K562 (cell line): ENCODE measurements around the gene INO80E. TPM values are rescaled to one million over a fixed set of nuclear protein-coding genes. Genes with fewer than 3 reads are reported as not detected.
"Not testable (repeated sequence)": the region's sequence is repeated elsewhere in the genome, so short reads cannot be mapped to it uniquely, and the experiment has no call there.

Experiments used
- ATAC-seq: fragments of 200-7000 bp; cut with Tn5 transposase; 3 replicates; pipeline ENCODE4 v1.9.1; 2020; ENCODE audit warnings: moderate library complexity
- BruUV-seq: library from RNA; stranded (reverse); fragments of 400-500 nt; replicated peaks from 2 replicates; lab custom pipeline; 2021; lab: Mats Ljungman, UMichigan
- CTCF ChIA-PET: fragments of 300-600 bp; formaldehyde crosslinking; extraction: SDS; loops from one replicate; lab custom pipeline; 2021; ENCODE audit warnings: low intra/inter-chr PET ratio; lab: Yijun Ruan, JAX
- POLR2A ChIA-PET: fragments of 300-600, 350-650 bp; sonication (Branson Sonifier 250); formaldehyde crosslinking; extraction: SDS; loops from one replicate; lab custom pipeline; 2021; ENCODE audit warnings: antibody characterized with exemption, inconsistent platforms; lab: Yijun Ruan, JAX
- DNase-seq, 4 experiments: peaks; one replicate each; pipeline versions ENCODE4 v3.0.0 to v3.0.0-alpha.2; 2011 to 2018; ENCODE audit warnings: low spot score in 3 of 4, mixed read lengths in 3 of 4; ENCODE audit errors: extremely low read depth in 1 of 4
- FAIRE-seq: peaks from 2 replicates; lab custom pipeline; 2011; peaks lifted over from hg19 to GRCh38; lab: Jason Lieb, UNC
- H2AFZ ChIP-seq: 2 replicates; pipeline ENCODE4 v1.6.0; 2011; ENCODE audit warnings: low read depth, low read length, control low read depth, inconsistent platforms
- H3K27ac ChIP-seq: fragments of 200-600 bp; 3 replicates; pipeline ENCODE4 v1.8.0; 2011; ENCODE audit warnings: low read depth, mild to moderate bottlenecking, control low read depth, inconsistent platforms, low read length, moderate library complexity, mixed read lengths; ENCODE audit errors: extremely low read depth
- H3K27me3 ChIP-seq, 2 experiments: fragments of 300-600 bp in 1 of 2; 2 replicates in 1 of 2; 3 replicates in 1 of 2; pipeline versions ENCODE4 v1.6.0 to v1.8.0; 2011; ENCODE audit warnings: inconsistent platforms in 2 of 2, low read length in 2 of 2, mild to moderate bottlenecking in 1 of 2, mixed read lengths in 1 of 2, moderate library complexity in 1 of 2; ENCODE audit not compliant: control insufficient read depth in 2 of 2, insufficient read depth in 2 of 2
- H3K36me3 ChIP-seq: fragments of 300-600 bp; 3 replicates; pipeline ENCODE4 v1.8.0; 2011; ENCODE audit warnings: mild to moderate bottlenecking, low read length, inconsistent platforms; ENCODE audit not compliant: control insufficient read depth, insufficient read depth
- H3K4me1 ChIP-seq, 2 experiments: fragments of 200-600 bp in 1 of 2; replicated peaks in 1 of 2; 2 replicates in 1 of 2; 3 replicates in 1 of 2; pipeline versions ENCODE4 v1.5.1 to v1.8.0; 2011; ENCODE audit warnings: inconsistent platforms in 2 of 2, low read length in 2 of 2, mild to moderate bottlenecking in 1 of 2, mixed read lengths in 1 of 2, moderate library complexity in 1 of 2; ENCODE audit not compliant: control insufficient read depth in 2 of 2, insufficient read depth in 2 of 2
- H3K4me2 ChIP-seq: 2 replicates; pipeline ENCODE4 v1.6.1; 2011; ENCODE audit warnings: low read length, control low read depth, inconsistent platforms, mixed read lengths; ENCODE audit not compliant: insufficient read depth
- H3K4me3 ChIP-seq: fragments of 200-600 bp; sonication (generic), shearing (Covaris generic); 2 replicates; pipeline ENCODE4 v1.5.1; 2016; ENCODE audit warnings: control low read depth, inconsistent platforms
- H3K79me2 ChIP-seq: fragments of 200-600 bp; 3 replicates; pipeline ENCODE4 v1.8.0; 2011; ENCODE audit warnings: low read length, inconsistent platforms; ENCODE audit not compliant: control insufficient read depth, insufficient read depth
- H3K9ac ChIP-seq, 2 experiments: 2 replicates each; pipeline versions ENCODE4 v1.6.0 to v1.6.1; 2011; ENCODE audit warnings: low read depth in 2 of 2, low read length in 2 of 2, control low read depth in 1 of 2, inconsistent platforms in 1 of 2, mild to moderate bottlenecking in 1 of 2, mixed read lengths in 1 of 2; ENCODE audit not compliant: insufficient read depth in 1 of 2
- H3K9me1 ChIP-seq: one replicate; pipeline ENCODE4 v1.6.0; 2011; ENCODE audit warnings: inconsistent platforms, mild to moderate bottlenecking, low read length, moderate library complexity; ENCODE audit not compliant: control insufficient read depth, insufficient read depth
- H3K9me3 ChIP-seq: replicated peaks from 2 replicates; pipeline ENCODE4 v1.5.1; 2011; ENCODE audit warnings: low read depth, low read length, inconsistent platforms; ENCODE audit not compliant: control insufficient read depth, insufficient read depth
- H4K20me1 ChIP-seq: replicated peaks from 2 replicates; pipeline ENCODE4 v1.6.1; 2011; ENCODE audit warnings: low read length, inconsistent platforms, mixed read lengths; ENCODE audit not compliant: control insufficient read depth, insufficient read depth
- BCOR ChIP-seq: fragments of 450-650 bp; IDR thresholded peaks from 2 replicates; pipeline ENCODE4 v1.6.1; 2016
- EGR1 ChIP-seq: fragments of 450-650 bp; conservative IDR thresholded peaks from 2 replicates; pipeline ENCODE4 v1.6.1; 2017; ENCODE audit warnings: mild to moderate bottlenecking
- WGBS: fragments of 100-300 bp; shearing (Covaris generic); methylation state at CpG from one replicate; pipeline ENCODE4 v1.1.6; 2016; ENCODE audit warnings: low coverage, mixed read lengths; ENCODE audit not compliant: insufficient coverage; ENCODE audit errors: missing lambda C conversion rate; 5-methylcytosine and 5-hydroxymethylcytosine counted together
- in situ Hi-C: fragments of 300-500 bp; cut with MboI; formaldehyde crosslinking; loops from 4 replicates; pipeline ENCODE4 v1.15.0; 2018; ENCODE audit warnings: inconsistent platforms, mixed read lengths
- intact Hi-C: fragments of 100-400 bp; cut with micrococcal nuclease; formaldehyde crosslinking; loops from 2 replicates; pipeline ENCODE4 v1.14.2; 2022
- polyA plus RNA-seq, 8 experiments: library from polyadenylated mRNA; depleted of rRNA in 4 of 8; stranded (reverse) in 5 of 8; unstranded in 3 of 8; fragments of >200 nt; fragmentation: Nextera tagmentation in 2 of 8; fragmentation: Illumina TruSeq in 1 of 8; extraction: Ambion mirVana in 2 of 8; extraction: Trizol in 1 of 8; gene quantifications; 2 replicates each; pipeline versions ENCODE4 v1.2.1 to v1.2.3, GENCODE V29; 2011 to 2014; ENCODE audit warnings: inconsistent platforms in 1 of 8, missing spikeins in 1 of 8
- total RNA-seq, 7 experiments: library from RNA; depleted of rRNA in 6 of 7; stranded (reverse); fragments of >200 nt in 6 of 7; fragmentation: Illumina TruSeq in 2 of 7; extraction: Trizol in 2 of 7; gene quantifications; 2 replicates each; pipeline versions ENCODE4 v1.2.1 to v1.2.3, GENCODE V29; 2011 to 2021; ENCODE audit warnings: low replicate concordance in 1 of 7

The INO80E gene
- total and polyA plus RNA-seq, 9 of the 15 experiments (the other 6 are each of a cell fraction or from before 2014, with no cell fraction given), result 0.31 to 102 (median 49.3) TPM

GRCh38 chr16:30012598-30012997, 16.6 kb downstream of the INO80E start:
- peaks cover 0 to 36% of the 10 kb centered on the region in 2 experiments; a peak in 2 of 5 replicates for H3K4me1 ChIP-seq
- H3K36me3 ChIP-seq, intact Hi-C loops, H4K20me1 ChIP-seq, FAIRE-seq, H3K4me3 ChIP-seq, in situ Hi-C loops, H3K9ac ChIP-seq, CTCF ChIA-PET, H3K27me3 ChIP-seq, H3K9me1 ChIP-seq, H3K9me3 ChIP-seq, H2AFZ ChIP-seq, H3K79me2 ChIP-seq, H3K27ac ChIP-seq, BruUV-seq, ATAC-seq, H3K4me2 ChIP-seq, DNase-seq: not testable (repeated sequence)
- 63% methylated on average over 9 of the region's 14 CpGs for WGBS
- TF ChIP-seq BCOR, result peak; percentile 37; the same call in 1 of the 2 replicates
- peak; percentile 62 for TF ChIP-seq EGR1
- POLR2A ChIA-PET, result interaction anchor here (0.7 kb wide), 1 partner anchor 582 kb away, joined by 3 read pairs; no protein-coding TSS in a partner anchor

DNA sequence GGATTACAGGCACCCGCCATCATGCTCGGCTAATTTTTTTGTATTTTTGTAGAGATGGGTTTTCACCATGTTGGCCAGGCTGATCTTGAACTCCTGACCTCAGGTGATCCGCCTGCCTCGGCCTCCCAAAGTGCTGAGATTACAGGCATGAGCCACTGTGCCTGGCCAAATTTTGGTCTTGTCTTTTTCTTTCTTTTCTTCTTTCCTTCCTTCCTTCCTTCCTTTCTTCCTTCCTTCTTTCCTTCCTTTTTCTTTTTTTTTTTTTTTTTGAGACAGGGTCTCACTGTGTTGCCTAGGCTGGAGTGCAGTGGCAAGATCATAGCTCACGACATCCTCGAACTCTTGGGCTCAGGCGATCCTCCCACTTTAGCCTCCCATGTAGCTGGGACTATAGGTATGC, 19.4 kb downstream of the INO80E start:
- FAIRE-seq, in situ Hi-C loops, H4K20me1 ChIP-seq, H3K36me3 ChIP-seq, H3K4me2 ChIP-seq, H3K27me3 ChIP-seq, H3K9me3 ChIP-seq, DNase-seq, H3K79me2 ChIP-seq, H3K27ac ChIP-seq, ATAC-seq, H3K9me1 ChIP-seq, BruUV-seq, H3K4me3 ChIP-seq, H3K9ac ChIP-seq, H2AFZ ChIP-seq, CTCF ChIA-PET, intact Hi-C loops: not testable (repeated sequence)
- POLR2A ChIA-PET, result interaction anchor here (0.6 kb wide), 1 partner anchor 59 kb away, joined by 3 read pairs; no protein-coding TSS in a partner anchor
- WGBS, result 29% methylated on average over 7 of the region's 7 CpGs
- peaks cover 0 to 20% of the 10 kb centered on the region in 2 experiments; a peak in 2 of 5 replicates for H3K4me1 ChIP-seq
